B cell (primary cell): ENCODE results near the gene SH2D3C. TPM values are rescaled to one million over a fixed set of nuclear protein-coding genes. Genes with fewer than 3 reads are reported as not detected.

Experiments used
- ATAC-seq: fragments of 200-7000 bp; cut with Tn5 transposase; one replicate; pipeline ENCODE4 v1.10.0; 2021; ENCODE audit warnings: low read depth, mild to moderate bottlenecking, moderate number of reproducible peaks, moderate library complexity
- CTCF ChIA-PET: fragments of 350-600 bp; sonication (Branson Sonifier 250); formaldehyde crosslinking; loops from one replicate; lab custom pipeline; 2021; ENCODE audit warnings: antibody characterized with exemption, inconsistent platforms; lab: Charles Lee
- POLR2A ChIA-PET: fragments of 350-600 bp; sonication (Branson Sonifier 250); formaldehyde crosslinking; loops from one replicate; lab custom pipeline; 2021; ENCODE audit warnings: antibody characterized with exemption; lab: Charles Lee
- DNase-seq: peaks from one replicate; pipeline ENCODE4 v3.0.0; 2013
- H2AFZ ChIP-seq: 2 replicates; pipeline ENCODE4 v1.6.1; 2012; ENCODE audit warnings: mild to moderate bottlenecking, low read depth, low read length; ENCODE audit not compliant: insufficient read depth, poor library complexity, severe bottlenecking
- H3K27ac ChIP-seq, 2 donors: 1 replicate in 1 of 2; 2 replicates in 1 of 2; pipeline ENCODE4 v1.5.1; 2012 to 2013; ENCODE audit warnings: low read length in 2 of 2, mild to moderate bottlenecking in 2 of 2, moderate library complexity in 1 of 2
- H3K27me3 ChIP-seq, 4 experiments: fragments of 200-600 bp in 1 of 4; sonication (generic) in 1 of 4; replicated peaks in 1 of 4; 1 replicate in 2 of 4; 2 replicates in 2 of 4; pipeline versions ENCODE4 v1.6.1 to v1.7.0; 2013 to 2016; ENCODE audit warnings: low read length in 3 of 4, mild to moderate bottlenecking in 2 of 4, mixed read lengths in 1 of 4, moderate library complexity in 1 of 4; ENCODE audit not compliant: insufficient read depth in 4 of 4, control insufficient read depth in 3 of 4; ENCODE audit errors: control extremely low read depth in 1 of 4
- H3K36me3 ChIP-seq, 2 experiments: replicated peaks in 1 of 2; 1 replicate in 1 of 2; 2 replicates in 1 of 2; pipeline versions ENCODE4 v1.6.1 to v1.7.1; 2013; ENCODE audit warnings: low read length in 1 of 2; ENCODE audit not compliant: insufficient read depth in 2 of 2, control insufficient read depth in 1 of 2; ENCODE audit errors: control extremely low read depth in 1 of 2, extremely low read depth in 1 of 2
- H3K4me1 ChIP-seq, 2 donors: fragments of 200-600 bp in 1 of 2; sonication (generic) in 1 of 2; 1 replicate in 1 of 2; 2 replicates in 1 of 2; pipeline versions ENCODE4 v1.5.1 to v1.6.1; 2013 to 2017; ENCODE audit warnings: low read length in 2 of 2; ENCODE audit not compliant: control insufficient read depth in 2 of 2, insufficient read depth in 2 of 2
- H3K4me2 ChIP-seq: replicated peaks from 2 replicates; pipeline ENCODE3; 2012; ENCODE audit warnings: mild to moderate bottlenecking, low read depth, low read length; ENCODE audit not compliant: poor library complexity, severe bottlenecking
- H3K4me3 ChIP-seq, 5 experiments: fragments of 200-600 bp in 1 of 5; sonication (generic) in 1 of 5; 1 replicate in 3 of 5; 2 replicates in 2 of 5; pipeline versions ENCODE4 v1.5.1 to v1.7.0; 2011 to 2016; ENCODE audit warnings: low read length in 4 of 5, mild to moderate bottlenecking in 4 of 5, low read depth in 2 of 5, control low read depth in 1 of 5, moderate library complexity in 1 of 5; ENCODE audit not compliant: insufficient read depth in 1 of 5; ENCODE audit errors: control extremely low read depth in 1 of 5, extremely low read depth in 1 of 5
- H3K79me2 ChIP-seq: fragments of 200-600 bp; sonication (generic); one replicate; pipeline ENCODE4 v1.6.0; 2016; ENCODE audit warnings: low read length; ENCODE audit not compliant: control insufficient read depth, insufficient read depth
- H3K9ac ChIP-seq: fragments of 200-600 bp; sonication (generic); 2 replicates; pipeline ENCODE4 v1.6.1; 2017; ENCODE audit warnings: mild to moderate bottlenecking, low read length, moderate library complexity
- H3K9me3 ChIP-seq, 3 donors: one replicate each; pipeline versions ENCODE4 v1.6.1 to v1.7.1; 2013; ENCODE audit warnings: low read length in 2 of 3; ENCODE audit not compliant: control insufficient read depth in 2 of 3, insufficient read depth in 1 of 3; ENCODE audit errors: control extremely low read depth in 1 of 3
- H4K20me1 ChIP-seq: 2 replicates; pipeline ENCODE4 v1.6.0; 2012; ENCODE audit warnings: mild to moderate bottlenecking, low read length; ENCODE audit not compliant: insufficient read depth, control insufficient read depth, poor library complexity, severe bottlenecking
- H3K27ac Mint-ChIP-seq: one replicate; pipeline ENCODE4 v1.8.0; 2021; ENCODE audit warnings: mixed read lengths
- H3K27me3 Mint-ChIP-seq: one replicate; pipeline ENCODE4 v1.8.0; 2021; ENCODE audit warnings: mixed read lengths
- H3K4me1 Mint-ChIP-seq: one replicate; pipeline ENCODE4 v1.8.0; 2021; ENCODE audit warnings: mixed read lengths
- H3K4me3 Mint-ChIP-seq: one replicate; pipeline ENCODE4 v1.8.0; 2021; ENCODE audit warnings: mixed read lengths
- H3K9me3 Mint-ChIP-seq: one replicate; pipeline ENCODE4 v1.8.0; 2022; ENCODE audit warnings: mixed read lengths; ENCODE audit not compliant: insufficient read depth
- CTCF ChIP-seq: fragments of 200-600 bp; IDR thresholded peaks from one replicate; pipeline ENCODE4 v1.8.0; 2022; ENCODE audit warnings: antibody characterized with exemption, mild to moderate bottlenecking
- EZH2 ChIP-seq: IDR thresholded peaks from 2 replicates; pipeline ENCODE4 v1.6.1; 2012; ENCODE audit warnings: borderline replicate concordance, low read depth, mild to moderate bottlenecking, moderate library complexity, low read length; ENCODE audit not compliant: insufficient read depth, poor library complexity, severe bottlenecking
- WGBS: methylation state at CpG from one replicate; pipeline ENCODE4 v1.1.5; 2013; ENCODE audit warnings: missing lambda C conversion rate; ENCODE audit not compliant: insufficient coverage; 5-methylcytosine and 5-hydroxymethylcytosine counted together
- intact Hi-C: fragments of 100-400 bp; cut with micrococcal nuclease; formaldehyde crosslinking; loops from one replicate; pipeline ENCODE4 v1.10.0; 2022
- polyA plus RNA-seq: library from polyadenylated mRNA; depleted of rRNA; stranded (reverse); fragments of >200 nt; gene quantifications from 2 replicates; pipeline ENCODE4 v1.2.3, GENCODE V29; 2012
- total RNA-seq, 2 donors: library from RNA; stranded (reverse); fragments of 120-200 nt in 1 of 2; gene quantifications; 1 replicate in 1 of 2; 2 replicates in 1 of 2; pipeline versions ENCODE4 v1.2.3 to v1.2.4, GENCODE V29; 2013 to 2022

Gene SH2D3C
- total and polyA plus RNA-seq, 2 donors (not counting 1 experiment from before 2014, with no cell fraction given), result 66.3 to 85.5 TPM

GRCh38 chr9:127693697-127694096 lies 84.8 kb downstream of the SH2D3C start:
- H3K9me3 Mint-ChIP-seq, result no peaks in the 10 kb centered on the region
- no peak overlapping the region for H3K4me3 Mint-ChIP-seq
- Histone ChIP-seq H3K27ac (no peak overlapping the region), H3K36me3 (no peaks in the 10 kb centered on the region), H3K9me3 (no peaks in the 10 kb centered on the region), H3K9ac (no peak overlapping the region), H3K27me3 (no peaks in the 10 kb centered on the region), H4K20me1 (no peaks in the 10 kb centered on the region), H2AFZ (no peak overlapping the region), H3K4me2 (no peak overlapping the region), H3K4me1 (no peaks in the 10 kb centered on the region), H3K4me3 (no peak overlapping the region), H3K79me2 (no peaks in the 10 kb centered on the region)
- intact Hi-C loops, result no loop called here
- TF ChIP-seq EZH2, result no peak
- TF ChIP-seq CTCF, result no peak
- POLR2A ChIA-PET, result no interaction called here
- DNase-seq (no peak), ATAC-seq (no peak)
- H3K27ac Mint-ChIP-seq, result no peak overlapping the region
- H3K27me3 Mint-ChIP-seq, result no peaks in the 10 kb centered on the region
- WGBS, result 100% methylated on average over 2 of the region's 4 CpGs
- peaks cover 3% of the 10 kb centered on the region for H3K4me1 Mint-ChIP-seq
- CTCF ChIA-PET, result interaction anchor here (0.6 kb wide), 1 partner anchor 77 kb away, joined by 3 read pairs; no protein-coding TSS in a partner anchor

GRCh38 chr9:127693143-127693542 lies 85.3 kb downstream of the SH2D3C start:
- POLR2A ChIA-PET, result no interaction called here
- CTCF ChIA-PET, result no interaction called here
- WGBS, result 93% methylated on average over 7 of the region's 10 CpGs
- no peaks in the 10 kb centered on the region for H3K79me2 ChIP-seq
- H3K4me1 ChIP-seq, result no peaks in the 10 kb centered on the region
- no peaks in the 10 kb centered on the region for H4K20me1 ChIP-seq
- ATAC-seq, result no peak
- no peak overlapping the region for H3K9ac ChIP-seq
- DNase-seq, result no peak
- intact Hi-C loops, result no loop called here
- H3K4me1 Mint-ChIP-seq, result peaks cover 2% of the 10 kb centered on the region
- H3K4me3 Mint-ChIP-seq, result no peak overlapping the region
- no peaks in the 10 kb centered on the region for H3K9me3 ChIP-seq
- H3K27ac ChIP-seq, result no peak overlapping the region
- no peaks in the 10 kb centered on the region for H3K9me3 Mint-ChIP-seq
- H3K27me3 Mint-ChIP-seq, result no peaks in the 10 kb centered on the region
- no peak overlapping the region for H3K27ac Mint-ChIP-seq
- no peak overlapping the region for H2AFZ ChIP-seq
- no peak overlapping the region for H3K4me3 ChIP-seq
- TF ChIP-seq CTCF (no peak), EZH2 (no peak)
- H3K36me3 ChIP-seq, result no peaks in the 10 kb centered on the region
- no peaks in the 10 kb centered on the region for H3K27me3 ChIP-seq
- H3K4me2 ChIP-seq, result no peak overlapping the region
